Tracheal epithelial cell (primary cell): ENCODE measurements around the gene FAM181A. TPM values are rescaled to one million over a fixed set of nuclear protein-coding genes. Genes with fewer than 3 reads are reported as not detected.

ENCODE experiments used
- total RNA-seq: library from RNA; depleted of rRNA; stranded (reverse); fragments of >200 nt; gene quantifications from 2 replicates; pipeline ENCODE4 v1.2.1, GENCODE V29; 2014

Gene FAM181A
- total RNA-seq = not detected in 2 replicates

GRCh38 chr14:93926873-93927799 lies at the start of gene FAM181A:
Gene FAM181A (plus strand): TSS chr14:93927344. CDS start chr14:93928286, 942 bp downstream.

GRCh38 chr14:93976477-93977057 lies 49.4 kb downstream of the FAM181A start, which contains the start of gene ASB2:
Gene ASB2 (minus strand): TSS chr14:93976570. CDS start chr14:93964539, 12,031 bp downstream.

Other genes starting within 250 kb of the FAM181A start
- not detected in 2 replicates for gene PRIMA1, start 138.9 kb upstream of the FAM181A start, total RNA-seq
- under 0.01 and 1.9 TPM in 2 replicates for gene ASB2, start 49.2 kb downstream of the FAM181A start, total RNA-seq
- gene CCDC197, start 70.0 kb downstream of the FAM181A start, total RNA-seq = not detected in 2 replicates
- 1.7 and 7.5 TPM in 2 replicates for gene OTUB2, start 99.0 kb downstream of the FAM181A start, total RNA-seq
- 98.5 and 127 TPM in 2 replicates for gene DDX24, start 153.9 kb downstream of the FAM181A start, total RNA-seq
- 7.7 and 8.9 TPM in 2 replicates for gene IFI27L1, start 154.0 kb downstream of the FAM181A start, total RNA-seq
- gene IFI27, start 183.4 kb downstream of the FAM181A start, total RNA-seq = 30.7 and 39.5 TPM in 2 replicates
- 46.0 and 79.5 TPM in 2 replicates for gene IFI27L2, start 202.3 kb downstream of the FAM181A start, total RNA-seq
- gene PPP4R4, start 247.0 kb downstream of the FAM181A start, total RNA-seq = 12.1 and 24.6 TPM in 2 replicates